HG03095 (cell line): Measurements from ENCODE around the gene SLC17A7.

Experiments used
- ATAC-seq: cut with Tn5 transposase; IDR thresholded peaks from one replicate; pipeline ENCODE4 v1.9.1; 2021; ENCODE audit warnings: moderate library complexity; ENCODE audit not compliant: unreplicated experiment

Gene SLC17A7

DNA sequence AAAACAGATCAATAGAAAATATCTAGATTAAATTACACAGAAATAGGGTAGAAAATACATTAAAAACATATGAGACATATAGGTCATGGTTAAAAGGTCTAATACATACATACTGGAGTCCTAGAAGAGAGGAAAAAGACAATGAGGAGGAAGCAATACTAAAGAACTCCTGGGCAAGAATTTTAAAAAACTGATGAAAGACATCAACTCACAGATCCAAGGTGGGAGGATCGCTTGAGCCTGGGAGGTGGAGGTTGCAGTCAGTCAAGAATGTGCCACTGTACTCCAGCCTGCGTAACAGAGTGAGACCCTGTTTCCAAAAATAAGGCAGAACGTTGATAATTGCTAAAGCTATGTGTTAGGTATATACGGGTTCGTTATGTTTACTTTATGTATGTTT lies 58.7 kb downstream of the SLC17A7 start:
- ATAC-seq = no peak

DNA sequence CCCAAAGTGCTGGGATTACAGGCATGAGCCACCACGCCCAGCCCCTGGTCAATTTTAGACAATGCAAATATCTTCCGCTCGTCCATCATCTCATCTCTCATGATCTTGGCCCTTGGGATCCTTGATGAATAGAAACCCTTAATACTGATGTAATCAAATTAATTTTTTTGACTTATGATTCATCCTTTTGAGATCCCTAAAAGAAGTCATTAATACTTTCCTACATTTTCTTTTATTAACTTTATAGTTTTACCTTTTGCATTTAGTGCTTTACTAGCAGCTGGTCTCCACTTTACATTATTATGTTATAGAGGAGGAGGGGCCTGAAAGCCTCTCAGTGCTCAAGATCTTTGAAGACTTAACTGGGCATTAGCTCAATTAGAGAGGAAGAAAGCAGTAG lies 60.9 kb downstream of the SLC17A7 start:
- ATAC-seq = no peak
